Smooth muscle cell (in vitro differentiated cells): ENCODE data around the gene IFT20. TPM values are rescaled to one million over a fixed set of nuclear protein-coding genes. Genes with fewer than 3 reads are reported as not detected.

ENCODE experiments used
- DNase-seq: peaks from one replicate; lab custom pipeline; 2025; ENCODE audit not compliant: unreplicated experiment; lab: John Stamatoyannopoulos, UW
- H2AFZ ChIP-seq: fragments of 200-600 bp; sonication (generic); 2 replicates; pipeline ENCODE4 v1.6.0; 2016; ENCODE audit warnings: antibody characterized with exemption, low read depth, mild to moderate bottlenecking
- H3F3A ChIP-seq: fragments of 200-600 bp; sonication (generic); 2 replicates; pipeline ENCODE4 v1.6.0; 2017; ENCODE audit warnings: antibody characterized with exemption, low read depth
- H3K27ac ChIP-seq: fragments of 200-600 bp; sonication (generic); 2 replicates; pipeline ENCODE4 v1.5.1; 2016; ENCODE audit warnings: low read depth, mild to moderate bottlenecking
- H3K27me3 ChIP-seq: fragments of 200-600 bp; sonication (generic); 2 replicates; pipeline ENCODE4 v1.6.1; 2016; ENCODE audit warnings: low read depth, mild to moderate bottlenecking
- H3K36me3 ChIP-seq: fragments of 200-600 bp; sonication (generic); 2 replicates; pipeline ENCODE4 v1.5.1; 2016; ENCODE audit warnings: low read depth
- H3K4me1 ChIP-seq: fragments of 200-600 bp; sonication (generic); 2 replicates; pipeline ENCODE4 v1.5.1; 2016; ENCODE audit warnings: low read depth
- H3K4me2 ChIP-seq: fragments of 200-600 bp; sonication (generic); 2 replicates; pipeline ENCODE4 v1.6.0; 2016; ENCODE audit warnings: mild to moderate bottlenecking
- H3K4me3 ChIP-seq: fragments of 200-600 bp; sonication (generic); 2 replicates; pipeline ENCODE4 v1.5.1; 2016; ENCODE audit warnings: mild to moderate bottlenecking
- H3K79me2 ChIP-seq: fragments of 200-600 bp; sonication (generic); 2 replicates; pipeline ENCODE4 v1.6.0; 2016; ENCODE audit warnings: low read depth, mild to moderate bottlenecking
- H3K9ac ChIP-seq: fragments of 200-600 bp; sonication (generic); 2 replicates; pipeline ENCODE4 v1.6.0; 2016; ENCODE audit warnings: low read depth
- H3K9me3 ChIP-seq: fragments of 200-600 bp; sonication (generic); replicated peaks from 2 replicates; pipeline ENCODE4 v1.5.1; 2016; ENCODE audit warnings: low read depth
- H4K20me1 ChIP-seq: fragments of 200-600 bp; sonication (generic); 2 replicates; pipeline ENCODE4 v1.6.0; 2016; ENCODE audit warnings: low read depth
- CTCF ChIP-seq: fragments of 200-600 bp; sonication (generic); IDR thresholded peaks from 2 replicates; pipeline ENCODE4 v1.5.1; 2017; ENCODE audit warnings: borderline replicate concordance, mild to moderate bottlenecking, antibody characterized with exemption; ENCODE audit not compliant: insufficient read depth, poor library complexity, severe bottlenecking
- WGBS: methylation state at CpG from one replicate; pipeline ENCODE4 v1.1.7; 2016; ENCODE audit warnings: low lambda C conversion rate; 5-methylcytosine and 5-hydroxymethylcytosine counted together
- polyA plus RNA-seq: library from polyadenylated mRNA; unstranded; fragments of >200 nt; fragmentation: Nextera tagmentation; extraction: Ambion mirVana; gene quantifications from 2 replicates; pipeline ENCODE4 v1.2.1, GENCODE V29; 2016
- total RNA-seq: library from RNA; depleted of rRNA; stranded (reverse); fragments of >200 nt; gene quantifications from 2 replicates; pipeline ENCODE4 v1.2.3, GENCODE V29; 2014

The IFT20 gene, protein sequence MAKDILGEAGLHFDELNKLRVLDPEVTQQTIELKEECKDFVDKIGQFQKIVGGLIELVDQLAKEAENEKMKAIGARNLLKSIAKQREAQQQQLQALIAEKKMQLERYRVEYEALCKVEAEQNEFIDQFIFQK
- total RNA-seq, result 49.8 and 102 TPM in 2 replicates
- polyA plus RNA-seq, result 83.8 and 88.9 TPM in 2 replicates

DNA sequence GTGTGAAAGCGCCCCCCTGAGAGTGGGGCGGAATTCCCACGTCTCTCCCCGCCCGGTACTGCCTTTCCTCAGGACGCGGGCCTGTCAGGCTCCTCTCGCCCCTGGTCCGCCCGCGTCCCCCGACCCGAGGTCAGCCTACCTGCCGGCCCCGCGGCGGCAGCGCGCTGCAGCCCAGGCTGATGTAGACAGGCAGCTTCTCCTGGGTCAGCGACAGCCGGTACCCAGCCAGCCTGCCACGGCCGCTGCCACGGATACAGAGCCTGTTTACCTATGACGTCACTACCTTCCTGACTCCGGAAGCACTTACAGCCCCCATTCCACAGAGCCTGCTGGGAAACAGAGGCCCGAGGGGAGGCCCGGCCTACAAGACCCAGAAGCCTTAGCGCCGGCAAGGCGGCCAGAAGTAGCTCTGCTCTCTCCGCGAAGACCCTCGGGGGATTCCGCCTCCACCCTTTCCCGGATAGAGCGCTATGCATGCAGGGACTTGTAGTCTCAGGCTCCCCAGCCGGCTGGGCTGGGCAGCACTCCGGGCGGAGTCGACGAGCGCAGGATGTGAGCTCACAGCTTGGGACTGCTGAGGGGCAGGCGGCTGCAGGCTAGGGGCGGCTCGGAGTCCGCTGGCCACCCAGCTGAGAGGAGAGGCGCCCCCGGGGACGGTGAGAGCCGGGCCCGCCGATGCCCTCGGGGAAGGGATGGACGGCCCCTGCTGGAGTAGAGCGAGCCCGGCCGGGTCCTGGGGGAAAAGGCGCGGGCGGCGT is at the start of gene IFT20, which contains the start of gene TNFAIP1:
TSS of gene IFT20 (minus strand) at position 272 of the 758 bp plus-strand sequence. CDS start 3,487 bp downstream, outside the sequence.
TSS of gene TNFAIP1 (plus strand) at position 561 of the 758 bp plus-strand sequence. CDS start 3,761 bp downstream, outside the sequence.
- Histone ChIP-seq H3K4me1 (peaks cover 17% of the 10 kb centered on the region), H2AFZ (no peak within 1 kb of the TSS), H3K4me3 (peak within 1 kb of the TSS; percentile 77), H3K36me3 (no peaks in the 10 kb centered on the region), H3K9ac (peak within 1 kb of the TSS; percentile 99), H3K4me2 (peak within 1 kb of the TSS; percentile 90), H3F3A (peaks cover 18% of the 10 kb centered on the region), H3K79me2 (peaks cover 61% of the 10 kb centered on the region), H3K27me3 (no peaks in the 10 kb centered on the region), H3K27ac (peak within 1 kb of the TSS; percentile 97), H3K9me3 (no peaks in the 10 kb centered on the region), H4K20me1 (peaks cover 63% of the 10 kb centered on the region)
- WGBS, result under 1% methylated on average over 61 of the region's 62 CpGs
- no peak for TF ChIP-seq CTCF
- peak; percentile 89 for DNase-seq

DNA sequence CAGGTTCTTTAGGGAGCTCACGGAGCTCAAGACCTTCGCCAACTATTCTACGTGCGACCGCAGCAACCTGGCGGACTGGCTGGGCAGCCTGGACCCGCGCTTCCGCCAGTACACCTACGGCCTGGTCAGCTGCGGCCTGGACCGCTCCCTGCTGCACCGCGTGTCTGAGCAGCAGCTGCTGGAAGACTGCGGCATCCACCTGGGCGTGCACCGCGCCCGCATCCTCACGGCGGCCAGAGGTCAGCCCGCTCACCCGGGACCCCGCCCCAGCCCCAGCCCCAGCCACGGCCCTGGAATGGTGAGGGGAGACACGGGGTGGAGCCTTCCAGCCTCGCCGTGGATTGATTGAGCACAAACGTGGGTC is 49.7 kb upstream of the IFT20 start:
- H4K20me1 ChIP-seq, result peaks cover 47% of the 10 kb centered on the region
- peak overlapping the region; percentile 62 for H3K4me2 ChIP-seq
- no peak overlapping the region for H3K27ac ChIP-seq
- H3K9ac ChIP-seq, result no peak overlapping the region
- DNase-seq, result no peak
- H3F3A ChIP-seq, result no peaks in the 10 kb centered on the region
- no peak overlapping the region for H2AFZ ChIP-seq
- H3K4me3 ChIP-seq, result peak overlapping the region; percentile 32
- H3K9me3 ChIP-seq, result no peaks in the 10 kb centered on the region
- no peak for TF ChIP-seq CTCF
- no peaks in the 10 kb centered on the region for H3K4me1 ChIP-seq
- no peaks in the 10 kb centered on the region for H3K79me2 ChIP-seq
- 56% methylated on average over 29 of the region's 29 CpGs for WGBS
- H3K36me3 ChIP-seq, result peaks cover 6% of the 10 kb centered on the region
- peaks cover 27% of the 10 kb centered on the region for H3K27me3 ChIP-seq

- Histone ChIP-seq H3K27ac (no peak overlapping the region), H3K9ac (no peak overlapping the region), H2AFZ (no peak overlapping the region), H4K20me1 (peaks cover 53% of the 10 kb centered on the region), H3K4me3 (peak overlapping the region; percentile 32), H3K27me3 (peaks cover 27% of the 10 kb centered on the region), H3K4me2 (peak overlapping the region; percentile 62), H3K36me3 (peaks cover 3% of the 10 kb centered on the region), H3F3A (no peaks in the 10 kb centered on the region), H3K9me3 (no peaks in the 10 kb centered on the region), H3K4me1 (no peaks in the 10 kb centered on the region), H3K79me2 (no peaks in the 10 kb centered on the region)
- DNase-seq, result no peak
- 37% methylated on average over 56 of the region's 56 CpGs for WGBS
- no peak for TF ChIP-seq CTCF
Measured at GRCh38 chr17:28384281-28385036, 49.2 kb upstream of the IFT20 start.
